GM19467 (cell line): Measurements from ENCODE around the gene MYCBPAP.

Experiments used
- ATAC-seq: cut with Tn5 transposase; IDR thresholded peaks from one replicate; pipeline ENCODE4 v1.9.1; 2021; ENCODE audit warnings: mild to moderate bottlenecking, moderate library complexity; ENCODE audit not compliant: unreplicated experiment

MYCBPAP gene

GRCh38 chr17:50507871-50508572 is at the start of gene MYCBPAP:
MYCBPAP (plus strand) TSS chr17:50508439; CDS start chr17:50508675, 236 bp downstream.
- ATAC-seq: no peak

DNA sequence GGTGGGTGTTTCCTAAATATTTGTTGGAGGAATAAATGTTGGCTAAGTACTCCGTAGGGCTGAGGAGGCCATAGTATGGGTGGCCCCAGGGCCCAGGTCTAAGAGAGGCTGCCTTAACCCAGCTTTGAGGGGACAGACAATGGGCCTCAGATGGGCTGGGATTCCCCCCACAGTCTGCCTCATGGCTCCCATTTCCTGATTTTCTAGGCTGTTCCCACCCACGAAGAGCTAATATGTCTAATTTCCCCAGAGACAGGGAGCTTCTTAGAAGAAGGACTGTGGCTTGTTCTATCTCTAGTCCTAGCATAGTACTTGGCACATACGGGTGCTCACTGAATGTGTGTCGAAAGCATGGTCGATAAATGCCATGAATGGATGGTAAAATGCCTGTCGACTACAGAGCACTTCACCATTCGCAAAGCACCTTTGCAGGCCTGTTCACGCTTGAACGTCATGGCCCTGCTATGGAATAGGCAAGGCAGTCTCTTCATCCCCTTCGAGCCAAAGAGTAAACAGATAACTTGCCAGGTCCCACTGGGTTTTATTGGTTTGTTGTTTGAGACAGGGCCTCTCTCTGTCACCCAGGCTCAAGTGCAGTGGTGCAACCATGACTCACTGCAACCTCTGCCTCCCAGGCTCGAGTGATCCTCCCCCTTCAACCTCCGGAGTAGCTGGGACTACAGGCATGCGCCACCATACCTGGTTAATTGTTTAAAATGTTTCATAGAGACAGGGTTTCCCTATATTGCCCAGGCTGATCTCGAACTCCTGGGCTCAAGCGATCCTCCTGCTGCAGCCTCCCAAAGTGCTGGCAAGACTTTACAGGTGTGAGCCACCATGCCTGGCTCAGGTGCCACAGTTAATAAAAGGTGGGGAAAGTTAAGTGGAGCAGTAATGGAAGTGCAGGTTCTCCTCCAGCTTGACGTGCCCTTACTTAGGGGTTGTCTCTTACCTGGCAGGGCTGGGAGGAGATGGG is 49.2 kb upstream of the MYCBPAP start:
- no peak for ATAC-seq

DNA sequence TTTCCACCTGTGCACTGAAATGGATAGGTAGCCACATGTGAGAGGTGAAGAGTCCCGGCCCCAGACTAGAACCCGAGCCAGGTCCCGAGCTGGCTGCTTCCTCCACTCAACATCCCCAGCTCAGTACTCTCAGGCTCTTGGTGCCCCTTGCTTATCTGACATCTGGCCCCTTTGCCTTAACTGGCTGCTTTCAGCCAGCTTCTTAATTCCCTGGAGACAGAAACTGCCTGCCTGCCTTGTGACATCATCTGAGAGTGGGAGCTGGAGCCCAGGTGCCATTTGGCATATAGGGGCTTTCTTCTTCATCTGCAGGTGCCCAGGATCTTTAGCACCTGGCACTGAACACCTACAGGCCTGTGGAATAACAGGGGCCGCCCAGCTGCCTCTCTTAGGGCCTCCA is 48.5 kb upstream of the MYCBPAP start:
- ATAC-seq: no peak

- no peak for ATAC-seq
Measured at GRCh38 chr17:50460831-50461526, 47.3 kb upstream of the MYCBPAP start.

DNA sequence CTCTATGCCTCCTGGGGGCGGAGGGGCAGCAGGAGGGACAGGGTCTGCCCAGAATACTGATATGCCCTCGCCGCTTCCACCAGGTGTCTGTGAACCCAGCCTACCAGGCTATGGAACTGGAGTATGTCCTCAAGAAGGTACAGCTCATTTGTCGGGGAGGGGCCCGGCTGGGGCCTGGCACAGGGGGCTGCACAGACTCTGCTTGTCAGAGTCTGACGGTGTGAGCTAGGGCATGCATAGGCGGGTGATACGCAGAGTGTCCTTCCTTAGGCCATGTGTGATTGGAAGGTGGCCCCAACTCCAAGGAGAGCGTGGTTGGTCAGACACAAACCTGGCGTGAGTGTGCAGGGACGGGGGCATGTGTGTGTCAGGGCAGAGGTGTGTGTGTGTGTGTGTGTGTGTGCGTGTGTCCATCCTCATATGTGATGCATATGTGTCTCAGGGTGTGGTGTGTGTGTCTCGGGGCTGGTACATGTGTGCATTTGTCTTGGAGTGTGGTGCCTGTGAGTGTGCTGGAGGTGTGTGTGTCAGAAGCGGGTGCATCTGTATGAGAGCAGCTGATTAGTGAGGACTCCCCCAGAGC is 46.6 kb upstream of the MYCBPAP start:
- no peak for ATAC-seq

GRCh38 chr17:50462446-50462845 is 45.8 kb upstream of the MYCBPAP start:
- ATAC-seq: no peak

DNA sequence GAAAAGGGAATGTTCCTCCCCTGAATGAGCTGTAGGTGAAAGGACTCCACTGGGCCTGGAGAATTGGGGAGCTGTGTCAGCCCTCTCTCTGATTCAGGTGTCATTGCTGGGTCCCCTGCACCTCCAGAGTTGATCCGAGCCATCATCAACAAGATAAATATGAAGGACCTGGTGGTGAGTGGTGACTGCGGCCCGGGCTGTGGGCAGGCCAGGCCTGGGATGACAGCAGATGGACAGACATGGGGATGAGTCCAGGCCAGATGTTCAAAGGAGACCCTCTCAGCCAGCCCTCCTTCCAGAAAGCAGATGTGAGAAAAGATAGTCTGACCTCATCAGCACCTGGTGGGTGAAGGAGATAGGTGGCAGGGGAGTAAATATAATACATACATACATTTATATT is 44.1 kb upstream of the MYCBPAP start:
- ATAC-seq: no peak

- no peak for ATAC-seq
Measured at GRCh38 chr17:50464736-50465135, 43.5 kb upstream of the MYCBPAP start.

- no peak for ATAC-seq
Measured at GRCh38 chr17:50465171-50465570, 43.1 kb upstream of the MYCBPAP start.

DNA sequence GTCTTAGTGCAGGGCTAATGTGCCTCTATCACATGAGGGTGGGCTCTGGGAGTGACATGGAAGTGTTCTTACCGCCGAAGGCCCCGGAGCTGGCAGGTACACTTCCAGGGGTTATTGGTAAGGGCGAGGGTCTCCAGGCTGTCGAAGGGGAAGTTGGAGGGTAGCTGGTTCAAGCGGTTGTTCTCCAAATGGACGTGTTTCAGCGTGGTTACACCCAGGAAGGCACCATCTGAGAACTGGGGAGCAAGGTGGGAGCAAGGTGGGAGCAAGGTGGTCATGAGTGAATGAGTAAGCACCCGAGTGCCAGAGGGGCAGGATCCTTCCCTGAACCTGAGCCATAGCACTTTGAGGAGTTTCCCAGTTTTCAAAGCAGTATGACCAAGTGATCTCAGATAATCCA is 42.6 kb upstream of the MYCBPAP start:
- ATAC-seq: no peak

DNA sequence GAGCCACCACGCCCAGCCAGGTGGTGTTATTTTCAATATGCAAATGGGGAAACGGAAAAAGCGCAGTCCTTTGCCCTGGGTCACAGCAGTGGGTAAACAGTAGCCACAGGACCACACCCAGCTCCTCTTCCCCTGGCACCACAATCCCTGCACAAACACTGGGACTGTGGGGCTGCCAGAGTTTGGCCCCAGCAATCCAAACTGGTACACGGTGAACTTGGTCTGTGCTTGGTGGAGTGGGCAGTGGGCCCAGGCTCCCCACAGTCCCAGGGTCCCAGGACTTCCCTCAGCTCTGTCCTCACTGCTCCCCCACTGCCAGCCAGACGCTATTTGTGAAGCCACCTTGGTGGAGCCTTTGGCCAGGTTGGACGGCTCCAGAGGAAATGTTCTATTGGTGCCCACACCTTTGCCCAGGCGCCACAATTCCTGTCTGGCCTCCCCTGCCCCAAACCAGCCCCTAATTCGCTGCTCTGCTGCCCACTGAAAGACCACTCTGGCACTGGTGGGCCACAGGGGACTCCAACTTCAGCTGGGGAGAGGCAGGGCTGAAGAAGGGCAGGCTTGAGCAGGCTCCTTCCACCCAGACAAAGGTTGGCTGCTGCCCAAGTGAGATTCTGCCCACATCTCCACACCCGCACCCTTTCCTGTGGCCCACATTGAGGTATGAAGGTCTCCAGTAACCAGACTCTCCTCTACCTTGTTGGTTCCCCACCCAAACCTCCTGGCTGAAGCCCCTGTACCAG is 41.7 kb upstream of the MYCBPAP start:
- no peak for ATAC-seq

DNA sequence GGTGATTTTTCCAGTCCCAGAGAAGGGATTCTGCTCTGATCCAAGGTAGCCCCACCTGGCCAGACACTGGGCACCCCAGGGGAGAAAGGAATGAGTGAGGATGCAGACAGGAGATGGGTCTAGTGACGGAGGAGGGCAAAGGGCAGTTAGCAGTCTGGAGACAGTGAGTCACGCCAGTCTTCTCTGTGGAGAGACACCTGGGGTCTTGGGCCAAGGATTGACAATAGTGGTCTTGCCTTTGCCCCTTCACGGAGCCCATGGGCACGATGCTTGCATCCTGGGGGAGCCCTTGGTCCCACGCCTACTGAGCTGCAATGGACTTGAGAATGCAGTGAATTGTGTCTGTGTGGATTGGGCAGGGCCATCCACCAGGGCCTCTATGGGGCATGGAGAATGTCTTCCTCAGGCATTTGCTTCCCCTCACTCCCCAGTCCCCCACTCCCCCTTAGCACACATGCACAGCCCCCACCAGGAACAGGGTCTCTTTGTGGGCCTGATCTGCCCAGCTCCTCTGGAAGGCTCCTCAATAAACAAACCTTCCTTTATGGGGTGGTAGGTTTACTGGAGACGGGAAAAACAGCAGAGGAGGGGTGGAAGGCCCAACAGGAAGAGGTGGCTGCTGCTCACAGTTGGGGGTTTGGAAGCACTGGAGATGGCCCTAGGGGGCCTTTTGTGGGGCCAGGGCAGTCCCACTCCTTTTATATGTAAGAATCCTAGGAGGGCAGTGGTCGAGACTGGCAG is 41.0 kb upstream of the MYCBPAP start:
- no peak for ATAC-seq

DNA sequence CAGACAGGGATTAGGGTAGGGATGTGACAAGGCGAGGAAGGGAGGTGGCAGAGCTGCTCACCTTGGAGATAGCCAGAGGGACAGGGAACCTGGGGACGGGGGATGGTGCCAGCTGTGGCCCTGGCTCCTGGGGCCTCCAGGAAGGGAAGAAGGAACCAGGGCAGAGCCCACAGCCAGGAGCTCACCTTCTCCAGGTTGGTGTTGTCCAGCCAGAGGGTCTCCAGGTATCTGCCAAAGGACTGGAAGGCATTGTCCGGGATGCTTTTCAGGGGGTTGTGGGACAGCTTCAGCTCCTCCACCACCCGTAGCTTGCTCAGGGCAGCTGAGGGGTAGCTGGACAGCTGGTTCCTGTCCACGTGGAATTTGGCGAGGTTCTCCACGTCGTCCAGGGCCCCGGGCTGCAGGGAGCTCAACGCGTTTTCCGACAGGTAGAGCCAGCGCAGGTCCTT is 40.4 kb upstream of the MYCBPAP start:
- ATAC-seq: no peak

- ATAC-seq: no peak
Measured at GRCh38 chr17:50468304-50469207, 39.7 kb upstream of the MYCBPAP start, which contains the start of gene CHAD. CHAD (minus strand) TSS chr17:50468880; CDS start chr17:50468813, 67 bp downstream.

- no peak for ATAC-seq
Measured at GRCh38 chr17:50469208-50469605, 39.0 kb upstream of the MYCBPAP start.

- no peak for ATAC-seq
Measured at GRCh38 chr17:50469671-50470305, 38.5 kb upstream of the MYCBPAP start.

- no peak for ATAC-seq
Measured at GRCh38 chr17:50470426-50470825, 37.8 kb upstream of the MYCBPAP start.
